B cell (primary cell): ENCODE data around the gene MOV10L1. TPM values are rescaled to one million over a fixed set of nuclear protein-coding genes. Genes with fewer than 3 reads are reported as not detected.

ENCODE experiments used
- ATAC-seq: fragments of 200-7000 bp; cut with Tn5 transposase; one replicate; pipeline ENCODE4 v1.10.0; 2021; ENCODE audit warnings: low read depth, mild to moderate bottlenecking, moderate number of reproducible peaks, moderate library complexity
- CTCF ChIA-PET: fragments of 350-600 bp; sonication (Branson Sonifier 250); formaldehyde crosslinking; loops from one replicate; lab custom pipeline; 2021; ENCODE audit warnings: antibody characterized with exemption, inconsistent platforms; lab: Charles Lee
- POLR2A ChIA-PET: fragments of 350-600 bp; sonication (Branson Sonifier 250); formaldehyde crosslinking; loops from one replicate; lab custom pipeline; 2021; ENCODE audit warnings: antibody characterized with exemption; lab: Charles Lee
- DNase-seq: peaks from one replicate; pipeline ENCODE4 v3.0.0; 2013
- H2AFZ ChIP-seq: 2 replicates; pipeline ENCODE4 v1.6.1; 2012; ENCODE audit warnings: mild to moderate bottlenecking, low read depth, low read length; ENCODE audit not compliant: insufficient read depth, poor library complexity, severe bottlenecking
- H3K27ac ChIP-seq, 2 donors: 1 replicate in 1 of 2; 2 replicates in 1 of 2; pipeline ENCODE4 v1.5.1; 2012 to 2013; ENCODE audit warnings: low read length in 2 of 2, mild to moderate bottlenecking in 2 of 2, moderate library complexity in 1 of 2
- H3K27me3 ChIP-seq, 4 experiments: fragments of 200-600 bp in 1 of 4; sonication (generic) in 1 of 4; replicated peaks in 1 of 4; 1 replicate in 2 of 4; 2 replicates in 2 of 4; pipeline versions ENCODE4 v1.6.1 to v1.7.0; 2013 to 2016; ENCODE audit warnings: low read length in 3 of 4, mild to moderate bottlenecking in 2 of 4, mixed read lengths in 1 of 4, moderate library complexity in 1 of 4; ENCODE audit not compliant: insufficient read depth in 4 of 4, control insufficient read depth in 3 of 4; ENCODE audit errors: control extremely low read depth in 1 of 4
- H3K36me3 ChIP-seq, 2 experiments: replicated peaks in 1 of 2; 1 replicate in 1 of 2; 2 replicates in 1 of 2; pipeline versions ENCODE4 v1.6.1 to v1.7.1; 2013; ENCODE audit warnings: low read length in 1 of 2; ENCODE audit not compliant: insufficient read depth in 2 of 2, control insufficient read depth in 1 of 2; ENCODE audit errors: control extremely low read depth in 1 of 2, extremely low read depth in 1 of 2
- H3K4me1 ChIP-seq, 2 donors: fragments of 200-600 bp in 1 of 2; sonication (generic) in 1 of 2; 1 replicate in 1 of 2; 2 replicates in 1 of 2; pipeline versions ENCODE4 v1.5.1 to v1.6.1; 2013 to 2017; ENCODE audit warnings: low read length in 2 of 2; ENCODE audit not compliant: control insufficient read depth in 2 of 2, insufficient read depth in 2 of 2
- H3K4me2 ChIP-seq: replicated peaks from 2 replicates; pipeline ENCODE3; 2012; ENCODE audit warnings: mild to moderate bottlenecking, low read depth, low read length; ENCODE audit not compliant: poor library complexity, severe bottlenecking
- H3K4me3 ChIP-seq, 5 experiments: fragments of 200-600 bp in 1 of 5; sonication (generic) in 1 of 5; 1 replicate in 3 of 5; 2 replicates in 2 of 5; pipeline versions ENCODE4 v1.5.1 to v1.7.0; 2011 to 2016; ENCODE audit warnings: low read length in 4 of 5, mild to moderate bottlenecking in 4 of 5, low read depth in 2 of 5, control low read depth in 1 of 5, moderate library complexity in 1 of 5; ENCODE audit not compliant: insufficient read depth in 1 of 5; ENCODE audit errors: control extremely low read depth in 1 of 5, extremely low read depth in 1 of 5
- H3K79me2 ChIP-seq: fragments of 200-600 bp; sonication (generic); one replicate; pipeline ENCODE4 v1.6.0; 2016; ENCODE audit warnings: low read length; ENCODE audit not compliant: control insufficient read depth, insufficient read depth
- H3K9ac ChIP-seq: fragments of 200-600 bp; sonication (generic); 2 replicates; pipeline ENCODE4 v1.6.1; 2017; ENCODE audit warnings: mild to moderate bottlenecking, low read length, moderate library complexity
- H3K9me3 ChIP-seq, 3 donors: one replicate each; pipeline versions ENCODE4 v1.6.1 to v1.7.1; 2013; ENCODE audit warnings: low read length in 2 of 3; ENCODE audit not compliant: control insufficient read depth in 2 of 3, insufficient read depth in 1 of 3; ENCODE audit errors: control extremely low read depth in 1 of 3
- H4K20me1 ChIP-seq: 2 replicates; pipeline ENCODE4 v1.6.0; 2012; ENCODE audit warnings: mild to moderate bottlenecking, low read length; ENCODE audit not compliant: insufficient read depth, control insufficient read depth, poor library complexity, severe bottlenecking
- H3K27ac Mint-ChIP-seq: one replicate; pipeline ENCODE4 v1.8.0; 2021; ENCODE audit warnings: mixed read lengths
- H3K27me3 Mint-ChIP-seq: one replicate; pipeline ENCODE4 v1.8.0; 2021; ENCODE audit warnings: mixed read lengths
- H3K4me1 Mint-ChIP-seq: one replicate; pipeline ENCODE4 v1.8.0; 2021; ENCODE audit warnings: mixed read lengths
- H3K4me3 Mint-ChIP-seq: one replicate; pipeline ENCODE4 v1.8.0; 2021; ENCODE audit warnings: mixed read lengths
- H3K9me3 Mint-ChIP-seq: one replicate; pipeline ENCODE4 v1.8.0; 2022; ENCODE audit warnings: mixed read lengths; ENCODE audit not compliant: insufficient read depth
- EZH2 ChIP-seq: IDR thresholded peaks from 2 replicates; pipeline ENCODE4 v1.6.1; 2012; ENCODE audit warnings: borderline replicate concordance, low read depth, mild to moderate bottlenecking, moderate library complexity, low read length; ENCODE audit not compliant: insufficient read depth, poor library complexity, severe bottlenecking
- WGBS: methylation state at CpG from one replicate; pipeline ENCODE4 v1.1.5; 2013; ENCODE audit warnings: missing lambda C conversion rate; ENCODE audit not compliant: insufficient coverage; 5-methylcytosine and 5-hydroxymethylcytosine counted together
- intact Hi-C: fragments of 100-400 bp; cut with micrococcal nuclease; formaldehyde crosslinking; loops from one replicate; pipeline ENCODE4 v1.10.0; 2022
- polyA plus RNA-seq: library from polyadenylated mRNA; depleted of rRNA; stranded (reverse); fragments of >200 nt; gene quantifications from 2 replicates; pipeline ENCODE4 v1.2.3, GENCODE V29; 2012
- total RNA-seq, 2 donors: library from RNA; stranded (reverse); fragments of 120-200 nt in 1 of 2; gene quantifications; 1 replicate in 1 of 2; 2 replicates in 1 of 2; pipeline versions ENCODE4 v1.2.3 to v1.2.4, GENCODE V29; 2013 to 2022
- TF ChIP-seq, protein P1 (sequence below): fragments of 200-600 bp; IDR thresholded peaks from one replicate; pipeline ENCODE4 v1.8.0; 2022; ENCODE audit warnings: antibody characterized with exemption, mild to moderate bottlenecking

MOV10L1 gene
- total and polyA plus RNA-seq, 2 donors (not counting 1 experiment from before 2014, with no cell fraction given), result not detected

GRCh38 chr22:50199251-50199721, 109.5 kb downstream of the MOV10L1 start:
- Mint-ChIP-seq H3K4me3 (peak overlapping the region; percentile 78), H3K4me1 (peaks cover 31% of the 10 kb centered on the region), H3K27me3 (no peaks in the 10 kb centered on the region), H3K27ac (peak overlapping the region; percentile 75), H3K9me3 (no peaks in the 10 kb centered on the region)
- H3K9me3 ChIP-seq, result no peaks in the 10 kb centered on the region
- H3K4me1 ChIP-seq, result peaks cover 30 to 39% of the 10 kb centered on the region in 2 donors
- DNase-seq, result no peak
- H3K9ac ChIP-seq, result no peak overlapping the region
- peaks cover 7% of the 10 kb centered on the region for H4K20me1 ChIP-seq
- H3K27me3 ChIP-seq, result no peaks in the 10 kb centered on the region
- CTCF ChIA-PET, result interaction anchor here (1.0 kb wide), 1 partner anchor 27 kb away, joined by 3 read pairs; no protein-coding TSS in a partner anchor
- WGBS, result 82% methylated on average over 13 of the region's 18 CpGs
- H3K27ac ChIP-seq, result no peak overlapping the region
- peaks cover 6 to 26% of the 10 kb centered on the region in 2 experiments for H3K36me3 ChIP-seq
- no peak for ATAC-seq
- peak overlapping the region in 1 of 5 experiments; percentile 79 for H3K4me3 ChIP-seq
- H2AFZ ChIP-seq, result no peak overlapping the region
- no peak for TF ChIP-seq EZH2
- TF ChIP-seq, protein P1, sequence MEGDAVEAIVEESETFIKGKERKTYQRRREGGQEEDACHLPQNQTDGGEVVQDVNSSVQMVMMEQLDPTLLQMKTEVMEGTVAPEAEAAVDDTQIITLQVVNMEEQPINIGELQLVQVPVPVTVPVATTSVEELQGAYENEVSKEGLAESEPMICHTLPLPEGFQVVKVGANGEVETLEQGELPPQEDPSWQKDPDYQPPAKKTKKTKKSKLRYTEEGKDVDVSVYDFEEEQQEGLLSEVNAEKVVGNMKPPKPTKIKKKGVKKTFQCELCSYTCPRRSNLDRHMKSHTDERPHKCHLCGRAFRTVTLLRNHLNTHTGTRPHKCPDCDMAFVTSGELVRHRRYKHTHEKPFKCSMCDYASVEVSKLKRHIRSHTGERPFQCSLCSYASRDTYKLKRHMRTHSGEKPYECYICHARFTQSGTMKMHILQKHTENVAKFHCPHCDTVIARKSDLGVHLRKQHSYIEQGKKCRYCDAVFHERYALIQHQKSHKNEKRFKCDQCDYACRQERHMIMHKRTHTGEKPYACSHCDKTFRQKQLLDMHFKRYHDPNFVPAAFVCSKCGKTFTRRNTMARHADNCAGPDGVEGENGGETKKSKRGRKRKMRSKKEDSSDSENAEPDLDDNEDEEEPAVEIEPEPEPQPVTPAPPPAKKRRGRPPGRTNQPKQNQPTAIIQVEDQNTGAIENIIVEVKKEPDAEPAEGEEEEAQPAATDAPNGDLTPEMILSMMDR, result no peak
- H3K4me2 ChIP-seq, result peak overlapping the region; percentile 98
- H3K79me2 ChIP-seq, result peaks cover 34% of the 10 kb centered on the region
- intact Hi-C loops, result no loop called here
- POLR2A ChIA-PET, result interaction anchor here (1.0 to 4.1 kb wide), 2 partner anchors 8 to 9 kb away, joined by 9 to 41 read pairs; no protein-coding TSS in a partner anchor

GRCh38 chr22:50199829-50200460, 110.1 kb downstream of the MOV10L1 start:
- TF ChIP-seq, protein P1, result no peak
- TF ChIP-seq EZH2, result no peak
- DNase-seq (no peak), ATAC-seq (no peak)
- Histone ChIP-seq H4K20me1 (peaks cover 7% of the 10 kb centered on the region), H3K36me3 (peaks cover 8 to 24% of the 10 kb centered on the region in 2 experiments), H3K9me3 (no peaks in the 10 kb centered on the region), H3K79me2 (peaks cover 37% of the 10 kb centered on the region), H3K27me3 (no peaks in the 10 kb centered on the region), H3K4me2 (peak overlapping the region; percentile 98), H3K4me1 (peaks cover 23 to 33% of the 10 kb centered on the region in 2 donors), H3K9ac (peak overlapping the region; percentile 81), H2AFZ (peak overlapping the region; percentile 60), H3K4me3 (peak overlapping the region; percentile 21 to 80 (median 70)), H3K27ac (peak overlapping the region; percentile 23 to 81)
- CTCF ChIA-PET, result no interaction called here
- intact Hi-C loops, result loop anchor here (1.0 to 10.0 kb wide), 4 partner anchors 10 to 435 kb away; partner anchors contain the start of gene TRABD
- peak overlapping the region; percentile 78 for H3K4me3 Mint-ChIP-seq
- peak overlapping the region; percentile 75 for H3K27ac Mint-ChIP-seq
- WGBS, result under 1% methylated on average over 27 of the region's 34 CpGs
- no peaks in the 10 kb centered on the region for H3K27me3 Mint-ChIP-seq
- no peaks in the 10 kb centered on the region for H3K9me3 Mint-ChIP-seq
- POLR2A ChIA-PET, result interaction anchor here (4.1 kb wide), 1 partner anchor 9 kb away, joined by 41 read pairs; no protein-coding TSS in a partner anchor
- H3K4me1 Mint-ChIP-seq, result peaks cover 28% of the 10 kb centered on the region
